H9 (cell line): Measurements from ENCODE around the gene GALNT2. TPM values are rescaled to one million over a fixed set of nuclear protein-coding genes. Genes with fewer than 3 reads are reported as not detected.

ENCODE experiments used
- DNase-seq: peaks from one replicate; pipeline ENCODE4 v3.0.0-alpha.2; 2017
- H2AFZ ChIP-seq: one replicate; pipeline ENCODE4 v1.6.1; 2013; ENCODE audit warnings: mild to moderate bottlenecking, low read length, control low read depth, moderate library complexity
- H2AK5ac ChIP-seq: 2 replicates; pipeline ENCODE4 v1.6.1; 2013; ENCODE audit warnings: low read length, control low read depth, mixed read lengths; ENCODE audit not compliant: insufficient read length
- H2BK120ac ChIP-seq: one replicate; pipeline ENCODE4 v1.6.1; 2013; ENCODE audit warnings: low read depth, mild to moderate bottlenecking, low read length, control low read depth, inconsistent platforms; ENCODE audit not compliant: poor library complexity, severe bottlenecking
- H2BK12ac ChIP-seq: 2 replicates; pipeline ENCODE4 v1.6.1; 2013; ENCODE audit warnings: low read length, control low read depth, mixed read lengths, low read depth; ENCODE audit not compliant: insufficient read length
- H2BK15ac ChIP-seq: 2 replicates; pipeline ENCODE4 v1.6.1; 2013; ENCODE audit warnings: low read depth, low read length, control low read depth
- H2BK20ac ChIP-seq: one replicate; pipeline ENCODE4 v1.6.1; 2013; ENCODE audit warnings: low read depth, mild to moderate bottlenecking, low read length, control low read depth, inconsistent platforms; ENCODE audit not compliant: poor library complexity, severe bottlenecking
- H2BK5ac ChIP-seq: 2 replicates; pipeline ENCODE4 v1.6.1; 2013; ENCODE audit warnings: low read length, control low read depth, mixed read lengths; ENCODE audit not compliant: insufficient read length
- H3K14ac ChIP-seq: 2 replicates; pipeline ENCODE4 v1.6.1; 2013; ENCODE audit warnings: low read length, control low read depth; ENCODE audit not compliant: insufficient read depth
- H3K18ac ChIP-seq: 2 replicates; pipeline ENCODE4 v1.6.1; 2013; ENCODE audit warnings: low read depth, mild to moderate bottlenecking, mixed read lengths, low read length, control low read depth; ENCODE audit not compliant: insufficient read length
- H3K23ac ChIP-seq: 2 replicates; pipeline ENCODE4 v1.6.1; 2013; ENCODE audit warnings: low read length, control low read depth, mixed read lengths, low read depth; ENCODE audit not compliant: insufficient read length
- H3K23me2 ChIP-seq: 2 replicates; pipeline ENCODE4 v1.6.1; 2013; ENCODE audit warnings: low read depth, mild to moderate bottlenecking, mixed read lengths, low read length, control low read depth; ENCODE audit not compliant: insufficient read length, poor library complexity, severe bottlenecking
- H3K27ac ChIP-seq: 2 replicates; pipeline ENCODE4 v1.5.1; 2013; ENCODE audit warnings: low read length, control low read depth, mixed read lengths, low read depth; ENCODE audit not compliant: insufficient read length
- H3K27me3 ChIP-seq: 2 replicates; pipeline ENCODE4 v1.6.1; 2013; ENCODE audit warnings: low read length, control low read depth, inconsistent platforms; ENCODE audit not compliant: insufficient read depth
- H3K4ac ChIP-seq: 2 replicates; pipeline ENCODE4 v1.6.1; 2013; ENCODE audit warnings: low read depth, mild to moderate bottlenecking, control low read depth, inconsistent platforms, low read length, moderate library complexity
- H3K4me1 ChIP-seq: 2 replicates; pipeline ENCODE4 v1.6.1; 2013; ENCODE audit warnings: low read length, control low read depth, inconsistent platforms; ENCODE audit not compliant: insufficient read depth
- H3K4me2 ChIP-seq: 2 replicates; pipeline ENCODE4 v1.6.1; 2013; ENCODE audit warnings: low read length, control low read depth, mixed read lengths; ENCODE audit not compliant: insufficient read length, insufficient read depth
- H3K56ac ChIP-seq: 2 replicates; pipeline ENCODE4 v1.6.1; 2013; ENCODE audit warnings: low read depth, mild to moderate bottlenecking, mixed read lengths, low read length, control low read depth; ENCODE audit not compliant: insufficient read length
- H3K79me1 ChIP-seq: 2 replicates; pipeline ENCODE4 v1.6.1; 2013; ENCODE audit warnings: low read depth, mild to moderate bottlenecking, moderate library complexity, low read length, control low read depth, inconsistent platforms; ENCODE audit not compliant: insufficient read depth, poor library complexity, severe bottlenecking
- H3K79me2 ChIP-seq: 2 replicates; pipeline ENCODE4 v1.6.1; 2013; ENCODE audit warnings: low read length, control low read depth, inconsistent platforms; ENCODE audit not compliant: insufficient read depth
- H3K9ac ChIP-seq: 2 replicates; pipeline ENCODE4 v1.6.1; 2013; ENCODE audit warnings: low read length, control low read depth, mixed read lengths; ENCODE audit not compliant: insufficient read length; ENCODE audit errors: extremely low read depth
- H3K9me3 ChIP-seq: one replicate; pipeline ENCODE4 v1.6.1; 2013; ENCODE audit warnings: low read depth, low read length, inconsistent platforms; ENCODE audit not compliant: control insufficient read depth
- H3T11ph ChIP-seq: one replicate; pipeline ENCODE4 v1.6.1; 2013; ENCODE audit warnings: mild to moderate bottlenecking, low read length, control low read depth, inconsistent platforms
- H4K20me1 ChIP-seq: one replicate; pipeline ENCODE4 v1.6.1; 2013; ENCODE audit not compliant: control insufficient read depth, insufficient read length, insufficient read depth
- H4K5ac ChIP-seq: 2 replicates; pipeline ENCODE4 v1.6.1; 2013; ENCODE audit warnings: low read depth, mild to moderate bottlenecking, mixed read lengths, low read length, control low read depth; ENCODE audit not compliant: insufficient read length
- H4K8ac ChIP-seq: replicated peaks from 2 replicates; pipeline ENCODE4 v1.6.1; 2013; ENCODE audit warnings: low read length, control low read depth, mixed read lengths, low read depth; ENCODE audit not compliant: insufficient read length
- H4K91ac ChIP-seq: 2 replicates; pipeline ENCODE4 v1.6.1; 2013; ENCODE audit warnings: low read depth, mild to moderate bottlenecking, moderate library complexity, mixed read lengths, low read length, control low read depth; ENCODE audit not compliant: insufficient read length
- H3K27ac Mint-ChIP-seq, 3 experiments: 2 replicates in 2 of 3; 3 replicates in 1 of 3; pipeline ENCODE4 v1.8.0; 2020 to 2021; ENCODE audit warnings: mixed read lengths in 3 of 3, mild to moderate bottlenecking in 1 of 3, moderate library complexity in 1 of 3
- H3K27me3 Mint-ChIP-seq: 2 replicates; pipeline ENCODE4 v1.8.0; 2021; ENCODE audit warnings: low read depth, mild to moderate bottlenecking, moderate library complexity, mixed read lengths
- H3K36me3 Mint-ChIP-seq, 3 experiments: 2 replicates in 2 of 3; 3 replicates in 1 of 3; pipeline ENCODE4 v1.8.0; 2020 to 2021; ENCODE audit warnings: low read depth in 3 of 3, mixed read lengths in 3 of 3; ENCODE audit not compliant: insufficient read depth in 1 of 3
- H3K4me1 Mint-ChIP-seq, 2 experiments: 2 replicates each; pipeline ENCODE4 v1.8.0; 2020; ENCODE audit warnings: mixed read lengths in 2 of 2
- H3K4me3 Mint-ChIP-seq, 2 experiments: 2 replicates in 1 of 2; 3 replicates in 1 of 2; pipeline ENCODE4 v1.8.0; 2020 to 2021; ENCODE audit warnings: mild to moderate bottlenecking in 2 of 2, mixed read lengths in 2 of 2, moderate library complexity in 1 of 2
- H3K9me3 Mint-ChIP-seq, 2 experiments: 2 replicates in 1 of 2; 3 replicates in 1 of 2; pipeline ENCODE4 v1.8.0; 2020; ENCODE audit warnings: mild to moderate bottlenecking in 2 of 2, mixed read lengths in 2 of 2, moderate library complexity in 1 of 2
- WGBS: extraction: QIAGEN DNeasy Blood & Tissue Kit; methylation state at CpG from one replicate; pipeline ENCODE4 v1.1.7; 2013; ENCODE audit warnings: missing lambda C conversion rate, low lambda C conversion rate, mixed read lengths; ENCODE audit not compliant: insufficient read length; ENCODE audit errors: extremely low coverage; 5-methylcytosine and 5-hydroxymethylcytosine counted together
- total RNA-seq: library from RNA; stranded (reverse); gene quantifications from 2 replicates; pipeline ENCODE4 v1.2.1, GENCODE V29; 2021
- TF ChIP-seq, protein P1 (sequence below): fragments of 200-600 bp; sonication (generic); conservative IDR thresholded peaks from 3 replicates; pipeline ENCODE4 v1.8.0; 2021; ENCODE audit warnings: antibody characterized with exemption, mild to moderate bottlenecking

GALNT2 gene
- total RNA-seq, 1 experiment from 2014 or later = 57.6 TPM

- no peak overlapping the region for H2BK20ac ChIP-seq
- no peak overlapping the region for H3K56ac ChIP-seq
- no peaks in the 10 kb centered on the region for H3K9me3 Mint-ChIP-seq
- no peak overlapping the region for H3K14ac ChIP-seq
- H3K27me3 Mint-ChIP-seq = no peaks in the 10 kb centered on the region
- H3K4me1 ChIP-seq = no peaks in the 10 kb centered on the region
- TF ChIP-seq, protein P1, sequence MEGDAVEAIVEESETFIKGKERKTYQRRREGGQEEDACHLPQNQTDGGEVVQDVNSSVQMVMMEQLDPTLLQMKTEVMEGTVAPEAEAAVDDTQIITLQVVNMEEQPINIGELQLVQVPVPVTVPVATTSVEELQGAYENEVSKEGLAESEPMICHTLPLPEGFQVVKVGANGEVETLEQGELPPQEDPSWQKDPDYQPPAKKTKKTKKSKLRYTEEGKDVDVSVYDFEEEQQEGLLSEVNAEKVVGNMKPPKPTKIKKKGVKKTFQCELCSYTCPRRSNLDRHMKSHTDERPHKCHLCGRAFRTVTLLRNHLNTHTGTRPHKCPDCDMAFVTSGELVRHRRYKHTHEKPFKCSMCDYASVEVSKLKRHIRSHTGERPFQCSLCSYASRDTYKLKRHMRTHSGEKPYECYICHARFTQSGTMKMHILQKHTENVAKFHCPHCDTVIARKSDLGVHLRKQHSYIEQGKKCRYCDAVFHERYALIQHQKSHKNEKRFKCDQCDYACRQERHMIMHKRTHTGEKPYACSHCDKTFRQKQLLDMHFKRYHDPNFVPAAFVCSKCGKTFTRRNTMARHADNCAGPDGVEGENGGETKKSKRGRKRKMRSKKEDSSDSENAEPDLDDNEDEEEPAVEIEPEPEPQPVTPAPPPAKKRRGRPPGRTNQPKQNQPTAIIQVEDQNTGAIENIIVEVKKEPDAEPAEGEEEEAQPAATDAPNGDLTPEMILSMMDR = no peak
- no peak overlapping the region; a peak in 1 of 7 replicates for H3K27ac Mint-ChIP-seq
- no peak overlapping the region for H3K18ac ChIP-seq
- no peak overlapping the region for H3K9ac ChIP-seq
- no peak overlapping the region for H2BK120ac ChIP-seq
- H3K27me3 ChIP-seq = no peaks in the 10 kb centered on the region
- H3K23ac ChIP-seq = no peak overlapping the region
- H3K4me2 ChIP-seq = no peak overlapping the region
- H3K4me3 Mint-ChIP-seq = no peak overlapping the region
- no peaks in the 10 kb centered on the region for H3K79me2 ChIP-seq
- no peak overlapping the region for H2AK5ac ChIP-seq
- H4K8ac ChIP-seq = no peak overlapping the region
- no peak overlapping the region for H3K4ac ChIP-seq
- peaks cover 10 to 11% of the 10 kb centered on the region in 2 experiments for H3K4me1 Mint-ChIP-seq
- H2AFZ ChIP-seq = no peak overlapping the region
- no peaks in the 10 kb centered on the region; a peak in 1 of 7 replicates for H3K36me3 Mint-ChIP-seq
- H4K20me1 ChIP-seq = no peaks in the 10 kb centered on the region
- no peaks in the 10 kb centered on the region for H3K9me3 ChIP-seq
- H3K23me2 ChIP-seq = peaks cover 3% of the 10 kb centered on the region
- H2BK5ac ChIP-seq = no peak overlapping the region
- no peak overlapping the region for H4K91ac ChIP-seq
- H3K79me1 ChIP-seq = no peaks in the 10 kb centered on the region
- no peak overlapping the region for H2BK15ac ChIP-seq
- WGBS = no CpG with 5 or more reads among the region's 8 CpGs
- H2BK12ac ChIP-seq = no peak overlapping the region
- no peak overlapping the region for H3K27ac ChIP-seq
- H3T11ph ChIP-seq = no peak overlapping the region
- no peak overlapping the region for H4K5ac ChIP-seq
- DNase-seq = no peak
Observed at GRCh38 chr1:230308039-230308438, 241.0 kb downstream of the GALNT2 start.
